Measurements from ENCODE around the gene AGTPBP1.
"Not testable (repeated sequence)": the region's sequence is repeated elsewhere in the genome, so short reads cannot be mapped to it uniquely, and the experiment has no call there.

AGTPBP1 gene

GRCh38 chr9:85617141-85617670 lies 124.5 kb downstream of the AGTPBP1 start:
- no peak for DNase-seq (ENCODE audit: low read depth)

GRCh38 chr9:85615792-85616191 lies 126.0 kb downstream of the AGTPBP1 start:
- DNase-seq (ENCODE audit: low read depth) = no peak

GRCh38 chr9:85610074-85610860 lies 131.5 kb downstream of the AGTPBP1 start:
- no peak for DNase-seq (ENCODE audit: low read depth)

GRCh38 chr9:85605905-85606304 lies 135.8 kb downstream of the AGTPBP1 start:
- DNase-seq (ENCODE audit: low read depth) = no peak

- DNase-seq (ENCODE audit: low read depth) = no peak
Observed at GRCh38 chr9:85603936-85604335, 137.8 kb downstream of the AGTPBP1 start.

GRCh38 chr9:85602742-85603141 lies 139.0 kb downstream of the AGTPBP1 start:
- DNase-seq (ENCODE audit: low read depth) = no peak

- DNase-seq (ENCODE audit: low read depth) = no peak
Observed at GRCh38 chr9:85600675-85601263, 141.0 kb downstream of the AGTPBP1 start.

GRCh38 chr9:85599540-85600105 lies 142.1 kb downstream of the AGTPBP1 start:
- no peak for DNase-seq (ENCODE audit: low read depth)

GRCh38 chr9:85594316-85594715 lies 147.4 kb downstream of the AGTPBP1 start:
- DNase-seq (ENCODE audit: low read depth) = no peak

- DNase-seq (ENCODE audit: low read depth) = no peak
Observed at GRCh38 chr9:85586684-85587083, 155.1 kb downstream of the AGTPBP1 start.

- no peak for DNase-seq (ENCODE audit: low read depth)
Observed at GRCh38 chr9:85577353-85577952, 164.3 kb downstream of the AGTPBP1 start.

GRCh38 chr9:85575868-85576267 lies 165.9 kb downstream of the AGTPBP1 start:
- DNase-seq (ENCODE audit: low read depth) = no peak

- DNase-seq (ENCODE audit: low read depth) = not testable (repeated sequence)
Observed at GRCh38 chr9:85573546-85573945, 168.2 kb downstream of the AGTPBP1 start.

GRCh38 chr9:85572917-85573316 lies 168.8 kb downstream of the AGTPBP1 start:
- DNase-seq (ENCODE audit: low read depth) = not testable (repeated sequence)

- no peak for DNase-seq (ENCODE audit: low read depth)
Observed at GRCh38 chr9:85569988-85570387, 171.8 kb downstream of the AGTPBP1 start.

- DNase-seq (ENCODE audit: low read depth) = no peak
Observed at GRCh38 chr9:85559526-85559925, 182.2 kb downstream of the AGTPBP1 start.

- DNase-seq (ENCODE audit: low read depth) = no peak
Observed at GRCh38 chr9:85554349-85554748, 187.4 kb downstream of the AGTPBP1 start.

- DNase-seq (ENCODE audit: low read depth) = no peak
Observed at GRCh38 chr9:85553475-85553874, 188.3 kb downstream of the AGTPBP1 start.

GRCh38 chr9:85547599-85547998 lies 194.2 kb downstream of the AGTPBP1 start:
- DNase-seq (ENCODE audit: low read depth) = no peak

- no peak for DNase-seq (ENCODE audit: low read depth)
Observed at GRCh38 chr9:85543196-85543595, 198.6 kb downstream of the AGTPBP1 start.

- no peak for DNase-seq (ENCODE audit: low read depth)
Observed at GRCh38 chr9:85541876-85542275, 199.9 kb downstream of the AGTPBP1 start.

GRCh38 chr9:85536514-85536913 lies 205.2 kb downstream of the AGTPBP1 start:
- DNase-seq (ENCODE audit: low read depth) = no peak

GRCh38 chr9:85536076-85536475 lies 205.7 kb downstream of the AGTPBP1 start:
- no peak for DNase-seq (ENCODE audit: low read depth)

Measured in T-helper 22 cell (primary cell).